ENCODE data around the gene TUNAR.

GRCh38 chr14:95920769-95921438, 44.3 kb downstream of the TUNAR start:
- TF ChIP-seq POLR2AphosphoS5 (IDR thresholded peaks at IDR 0.05; ENCODE audit: low read depth, low read length): no peak
- TF ChIP-seq POLR2A (IDR thresholded peaks at IDR 0.05; ENCODE audit: low read depth, low read length): no peak
- TF ChIP-seq TAF1 (IDR thresholded peaks at IDR 0.05; ENCODE audit: low read depth, low read length): no peak

Data from GM12891 (cell line).